Neuronal stem cell (in vitro differentiated cells): ENCODE data around the gene VASP.

ENCODE experiments used
- DNase-seq: peaks from one replicate; pipeline ENCODE4 v3.0.0-alpha.2; 2013; ENCODE audit warnings: low spot score
- H2AFZ ChIP-seq: one replicate; pipeline ENCODE4 v1.6.1; 2013; ENCODE audit warnings: mild to moderate bottlenecking, low read length, inconsistent platforms
- H2AK5ac ChIP-seq: 2 replicates; pipeline ENCODE4 v1.6.1; 2013; ENCODE audit warnings: low read depth, mild to moderate bottlenecking, inconsistent platforms, low read length, moderate library complexity, mixed read lengths
- H2BK120ac ChIP-seq: 2 replicates; pipeline ENCODE4 v1.6.1; 2013; ENCODE audit warnings: low read depth, mild to moderate bottlenecking, inconsistent platforms, low read length, moderate library complexity, mixed read lengths
- H2BK12ac ChIP-seq: one replicate; pipeline ENCODE4 v1.6.1; 2013; ENCODE audit warnings: low read length, inconsistent platforms
- H2BK15ac ChIP-seq: 2 replicates; pipeline ENCODE4 v1.6.1; 2013; ENCODE audit warnings: mild to moderate bottlenecking, low read length, inconsistent platforms, mixed read lengths
- H2BK5ac ChIP-seq: one replicate; pipeline ENCODE4 v1.6.1; 2013; ENCODE audit warnings: inconsistent platforms, mild to moderate bottlenecking, low read length, moderate library complexity
- H3K14ac ChIP-seq: one replicate; pipeline ENCODE4 v1.6.1; 2013; ENCODE audit warnings: low read length, inconsistent platforms
- H3K18ac ChIP-seq: 2 replicates; pipeline ENCODE4 v1.6.1; 2013; ENCODE audit warnings: low read length, inconsistent platforms
- H3K23ac ChIP-seq: 2 replicates; pipeline ENCODE4 v1.6.1; 2013; ENCODE audit warnings: low read depth, mild to moderate bottlenecking, mixed read lengths, low read length, inconsistent platforms; ENCODE audit not compliant: poor library complexity
- H3K27ac ChIP-seq: replicated peaks from 3 replicates; pipeline ENCODE4 v1.5.1; 2013; ENCODE audit warnings: low read length, inconsistent platforms
- H3K27me3 ChIP-seq, 3 experiments: 2 replicates each; pipeline ENCODE4 v1.6.1; 2013; ENCODE audit warnings: low read length in 3 of 3, mild to moderate bottlenecking in 2 of 3, inconsistent platforms in 1 of 3, low read depth in 1 of 3, mixed read lengths in 1 of 3, moderate library complexity in 1 of 3; ENCODE audit not compliant: control insufficient read depth in 3 of 3, insufficient read depth in 3 of 3
- H3K36me3 ChIP-seq, 2 donors: replicated peaks in 1 of 2; 2 replicates each; pipeline ENCODE4 v1.6.1; 2013; ENCODE audit warnings: low read length in 2 of 2; ENCODE audit not compliant: control insufficient read depth in 2 of 2, insufficient read depth in 2 of 2
- H3K4ac ChIP-seq: 2 replicates; pipeline ENCODE4 v1.6.1; 2013; ENCODE audit warnings: inconsistent platforms, mild to moderate bottlenecking, low read length, moderate library complexity
- H3K4me1 ChIP-seq, 2 donors: 1 replicate in 1 of 2; 2 replicates in 1 of 2; pipeline ENCODE4 v1.6.1; 2013; ENCODE audit warnings: low read length in 2 of 2, low read depth in 1 of 2; ENCODE audit not compliant: control insufficient read depth in 2 of 2, insufficient read depth in 1 of 2
- H3K4me2 ChIP-seq: one replicate; pipeline ENCODE4 v1.6.1; 2013; ENCODE audit warnings: mild to moderate bottlenecking, low read length, inconsistent platforms; ENCODE audit not compliant: insufficient read depth, poor library complexity, severe bottlenecking
- H3K4me3 ChIP-seq, 2 donors: 2 replicates each; pipeline ENCODE4 v1.5.1; 2013; ENCODE audit warnings: low read length in 2 of 2, mild to moderate bottlenecking in 2 of 2, inconsistent platforms in 1 of 2, moderate library complexity in 1 of 2
- H3K79me1 ChIP-seq: one replicate; pipeline ENCODE4 v1.6.1; 2013; ENCODE audit warnings: low read depth, mild to moderate bottlenecking, inconsistent platforms, low read length, moderate library complexity
- H3K9ac ChIP-seq: one replicate; pipeline ENCODE4 v1.6.1; 2013; ENCODE audit warnings: mild to moderate bottlenecking, low read depth, low read length, inconsistent platforms; ENCODE audit not compliant: poor library complexity
- H3K9me3 ChIP-seq, 2 donors: replicated peaks in 1 of 2; 2 replicates each; pipeline versions ENCODE3 to v1.6.1; 2013; ENCODE audit warnings: low read length in 2 of 2, mild to moderate bottlenecking in 2 of 2, inconsistent platforms in 1 of 2, low read depth in 1 of 2, mixed read lengths in 1 of 2, moderate library complexity in 1 of 2; ENCODE audit not compliant: control insufficient read depth in 2 of 2, insufficient read depth in 1 of 2
- H4K8ac ChIP-seq: one replicate; pipeline ENCODE4 v1.6.1; 2013; ENCODE audit warnings: low read depth, mild to moderate bottlenecking, inconsistent platforms, low read length, moderate library complexity
- H4K91ac ChIP-seq: one replicate; pipeline ENCODE4 v1.6.1; 2013; ENCODE audit warnings: low read length, low read depth, mild to moderate bottlenecking, inconsistent platforms; ENCODE audit not compliant: poor library complexity
- WGBS, 2 donors: extraction: QIAGEN DNeasy Blood & Tissue Kit; methylation state at CpG; one replicate each; pipeline ENCODE4 v1.1.7; 2013; ENCODE audit warnings: missing lambda C conversion rate in 2 of 2, mixed read lengths in 1 of 2; ENCODE audit not compliant: insufficient read length in 2 of 2, insufficient replicate concordance in 1 of 2; ENCODE audit errors: extremely low coverage in 2 of 2; 5-methylcytosine and 5-hydroxymethylcytosine counted together

Gene VASP

DNA sequence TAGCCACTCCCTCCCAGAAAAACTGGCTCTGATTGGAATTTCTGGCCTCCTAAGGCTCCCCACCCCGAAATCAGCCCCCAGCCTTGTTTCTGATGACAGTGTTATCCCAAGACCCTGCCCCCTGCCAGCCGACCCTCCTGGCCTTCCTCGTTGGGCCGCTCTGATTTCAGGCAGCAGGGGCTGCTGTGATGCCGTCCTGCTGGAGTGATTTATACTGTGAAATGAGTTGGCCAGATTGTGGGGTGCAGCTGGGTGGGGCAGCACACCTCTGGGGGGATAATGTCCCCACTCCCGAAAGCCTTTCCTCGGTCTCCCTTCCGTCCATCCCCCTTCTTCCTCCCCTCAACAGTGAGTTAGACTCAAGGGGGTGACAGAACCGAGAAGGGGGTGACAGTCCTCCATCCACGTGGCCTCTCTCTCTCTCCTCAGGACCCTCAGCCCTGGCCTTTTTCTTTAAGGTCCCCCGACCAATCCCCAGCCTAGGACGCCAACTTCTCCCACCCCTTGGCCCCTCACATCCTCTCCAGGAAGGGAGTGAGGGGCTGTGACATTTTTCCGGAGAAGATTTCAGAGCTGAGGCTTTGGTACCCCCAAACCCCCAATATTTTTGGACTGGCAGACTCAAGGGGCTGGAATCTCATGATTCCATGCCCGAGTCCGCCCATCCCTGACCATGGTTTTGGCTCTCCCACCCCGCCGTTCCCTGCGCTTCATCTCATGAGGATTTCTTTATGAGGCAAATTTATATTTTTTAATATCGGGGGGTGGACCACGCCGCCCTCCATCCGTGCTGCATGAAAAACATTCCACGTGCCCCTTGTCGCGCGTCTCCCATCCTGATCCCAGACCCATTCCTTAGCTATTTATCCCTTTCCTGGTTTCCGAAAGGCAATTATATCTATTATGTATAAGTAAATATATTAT is 33.3 kb upstream of the VASP start:
- no CpG with 5 or more reads among the region's 27 CpGs for WGBS, 2 donors

DNA sequence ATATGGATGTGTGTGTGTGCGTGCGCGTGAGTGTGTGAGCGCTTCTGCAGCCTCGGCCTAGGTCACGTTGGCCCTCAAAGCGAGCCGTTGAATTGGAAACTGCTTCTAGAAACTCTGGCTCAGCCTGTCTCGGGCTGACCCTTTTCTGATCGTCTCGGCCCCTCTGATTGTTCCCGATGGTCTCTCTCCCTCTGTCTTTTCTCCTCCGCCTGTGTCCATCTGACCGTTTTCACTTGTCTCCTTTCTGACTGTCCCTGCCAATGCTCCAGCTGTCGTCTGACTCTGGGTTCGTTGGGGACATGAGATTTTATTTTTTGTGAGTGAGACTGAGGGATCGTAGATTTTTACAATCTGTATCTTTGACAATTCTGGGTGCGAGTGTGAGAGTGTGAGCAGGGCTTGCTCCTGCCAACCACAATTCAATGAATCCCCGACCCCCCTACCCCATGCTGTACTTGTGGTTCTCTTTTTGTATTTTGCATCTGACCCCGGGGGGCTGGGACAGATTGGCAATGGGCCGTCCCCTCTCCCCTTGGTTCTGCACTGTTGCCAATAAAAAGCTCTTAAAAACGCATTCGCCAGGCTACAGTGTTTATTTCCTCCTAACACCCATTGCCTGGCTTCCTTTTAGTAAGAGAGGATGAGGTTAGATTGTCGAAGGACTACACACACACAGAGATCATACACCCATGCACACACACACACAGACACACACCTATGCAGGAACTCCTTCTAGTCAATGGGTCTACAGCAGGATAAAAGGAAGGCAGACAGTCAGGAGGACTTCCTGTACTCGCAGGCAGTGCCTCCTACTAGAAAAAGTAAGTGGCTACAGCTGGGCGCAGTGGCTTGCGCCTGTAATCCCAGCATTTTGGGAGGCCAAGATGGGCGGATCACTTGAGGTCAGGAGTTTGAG is 32.4 kb upstream of the VASP start:
- Histone ChIP-seq H3K18ac (no peak overlapping the region), H3K9ac (no peak overlapping the region), H3K23ac (no peak overlapping the region), H2BK5ac (peak overlapping the region; percentile 19), H3K27me3 (peaks cover 0 to 35% (median 0%) of the 10 kb centered on the region in 3 experiments), H2BK15ac (no peak overlapping the region), H4K8ac (no peak overlapping the region), H4K91ac (no peak overlapping the region), H3K14ac (no peak overlapping the region), H3K4me3 (no peak overlapping the region), H3K4me2 (no peak overlapping the region), H3K4me1 (peaks cover 13% of the 10 kb centered on the region in 2 donors), H2BK12ac (no peak overlapping the region), H2BK120ac (no peak overlapping the region), H3K36me3 (no peaks in the 10 kb centered on the region), H3K4ac (no peak overlapping the region), H3K27ac (no peak overlapping the region), H2AK5ac (peak overlapping the region; percentile 37), H3K9me3 (no peaks in the 10 kb centered on the region), H3K79me1 (no peaks in the 10 kb centered on the region), H2AFZ (peak overlapping the region; percentile 25)
- 100% methylated on average over 3 of the region's 28 CpGs; no CpG with 5 or more reads in 1 of the 2 donors for WGBS, 2 donors
- DNase-seq = no peak

More for the DNA sequence above, 33.3 kb upstream of the VASP start:
- H3K4me2 ChIP-seq = no peak overlapping the region
- no peak overlapping the region for H4K91ac ChIP-seq
- no peak overlapping the region for H3K4ac ChIP-seq
- H2AK5ac ChIP-seq = peak overlapping the region; percentile 37
- H2BK5ac ChIP-seq = peak overlapping the region; percentile 19
- H3K27ac ChIP-seq = no peak overlapping the region
- peaks cover 0 to 35% (median 0%) of the 10 kb centered on the region in 3 experiments for H3K27me3 ChIP-seq
- DNase-seq = no peak
- H3K4me1 ChIP-seq = peaks cover 14 to 15% of the 10 kb centered on the region in 2 donors
- H2AFZ ChIP-seq = no peak overlapping the region
- H3K23ac ChIP-seq = no peak overlapping the region
- H3K4me3 ChIP-seq = no peak overlapping the region
- no peak overlapping the region for H3K14ac ChIP-seq
- no peaks in the 10 kb centered on the region for H3K79me1 ChIP-seq
- H2BK12ac ChIP-seq = no peak overlapping the region
- no peak overlapping the region for H3K9ac ChIP-seq
- no peaks in the 10 kb centered on the region for H3K36me3 ChIP-seq
- H2BK120ac ChIP-seq = peak overlapping the region; percentile 39
- H4K8ac ChIP-seq = no peak overlapping the region
- no peaks in the 10 kb centered on the region for H3K9me3 ChIP-seq
- H2BK15ac ChIP-seq = peak overlapping the region; percentile 14
- no peak overlapping the region for H3K18ac ChIP-seq

GRCh38 chr19:45475537-45476291 is 31.6 kb upstream of the VASP start:
- H3K14ac ChIP-seq = no peak overlapping the region
- no peak overlapping the region for H4K8ac ChIP-seq
- H2BK12ac ChIP-seq = no peak overlapping the region
- peaks cover 6 to 8% of the 10 kb centered on the region in 2 donors for H3K4me1 ChIP-seq
- no peak overlapping the region for H3K27ac ChIP-seq
- H3K4me3 ChIP-seq = no peak overlapping the region
- H3K18ac ChIP-seq = no peak overlapping the region
- no peak overlapping the region for H2AFZ ChIP-seq
- no peak overlapping the region for H2BK5ac ChIP-seq
- no peak overlapping the region for H4K91ac ChIP-seq
- H3K4me2 ChIP-seq = no peak overlapping the region
- no peaks in the 10 kb centered on the region for H3K79me1 ChIP-seq
- no peak overlapping the region for H3K9ac ChIP-seq
- WGBS, 2 donors = no CpG with 5 or more reads among the region's 6 CpGs
- H3K27me3 ChIP-seq = peaks cover 0 to 32% (median 0%) of the 10 kb centered on the region in 3 experiments
- H3K4ac ChIP-seq = no peak overlapping the region
- no peaks in the 10 kb centered on the region for H3K36me3 ChIP-seq
- H3K23ac ChIP-seq = no peak overlapping the region
- H2BK120ac ChIP-seq = no peak overlapping the region
- no peak for DNase-seq
- H2AK5ac ChIP-seq = no peak overlapping the region
- H2BK15ac ChIP-seq = no peak overlapping the region
- H3K9me3 ChIP-seq = no peaks in the 10 kb centered on the region
